Testis (tissue), 2 donors: ENCODE data around the gene SUSD3.

Experiments used
- POLR2A ChIP-seq: fragments of 450-650 bp; IDR thresholded peaks from one replicate; pipeline ENCODE4 v1.6.1; 2017; ENCODE audit warnings: antibody characterized with exemption, mild to moderate bottlenecking, moderate library complexity
- TF ChIP-seq, protein P1 (sequence below), 3 experiments: fragments of 450-650 bp in 2 of 3; fragments of 200-600 bp in 1 of 3; sonication (generic) in 1 of 3; IDR thresholded peaks; one replicate each; pipeline ENCODE4 v1.5.1; 2016 to 2019; ENCODE audit warnings: antibody characterized with exemption in 3 of 3, mild to moderate bottlenecking in 2 of 3, moderate library complexity in 1 of 3

GRCh38 chr9:93076101-93076791, 17.7 kb downstream of the SUSD3 start:
- TF ChIP-seq POLR2A = no peak
- TF ChIP-seq, protein P1, sequence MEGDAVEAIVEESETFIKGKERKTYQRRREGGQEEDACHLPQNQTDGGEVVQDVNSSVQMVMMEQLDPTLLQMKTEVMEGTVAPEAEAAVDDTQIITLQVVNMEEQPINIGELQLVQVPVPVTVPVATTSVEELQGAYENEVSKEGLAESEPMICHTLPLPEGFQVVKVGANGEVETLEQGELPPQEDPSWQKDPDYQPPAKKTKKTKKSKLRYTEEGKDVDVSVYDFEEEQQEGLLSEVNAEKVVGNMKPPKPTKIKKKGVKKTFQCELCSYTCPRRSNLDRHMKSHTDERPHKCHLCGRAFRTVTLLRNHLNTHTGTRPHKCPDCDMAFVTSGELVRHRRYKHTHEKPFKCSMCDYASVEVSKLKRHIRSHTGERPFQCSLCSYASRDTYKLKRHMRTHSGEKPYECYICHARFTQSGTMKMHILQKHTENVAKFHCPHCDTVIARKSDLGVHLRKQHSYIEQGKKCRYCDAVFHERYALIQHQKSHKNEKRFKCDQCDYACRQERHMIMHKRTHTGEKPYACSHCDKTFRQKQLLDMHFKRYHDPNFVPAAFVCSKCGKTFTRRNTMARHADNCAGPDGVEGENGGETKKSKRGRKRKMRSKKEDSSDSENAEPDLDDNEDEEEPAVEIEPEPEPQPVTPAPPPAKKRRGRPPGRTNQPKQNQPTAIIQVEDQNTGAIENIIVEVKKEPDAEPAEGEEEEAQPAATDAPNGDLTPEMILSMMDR (IDR thresholded peaks at IDR 0.05) = no peak
